H9 (cell line): ENCODE measurements around the gene OPTN. TPM values are rescaled to one million over a fixed set of nuclear protein-coding genes. Genes with fewer than 3 reads are reported as not detected.

Experiments
- DNase-seq: peaks from one replicate; pipeline ENCODE4 v3.0.0-alpha.2; 2017
- H2AFZ ChIP-seq: one replicate; pipeline ENCODE4 v1.6.1; 2013; ENCODE audit warnings: mild to moderate bottlenecking, low read length, control low read depth, moderate library complexity
- H2AK5ac ChIP-seq: 2 replicates; pipeline ENCODE4 v1.6.1; 2013; ENCODE audit warnings: low read length, control low read depth, mixed read lengths; ENCODE audit not compliant: insufficient read length
- H2BK120ac ChIP-seq: one replicate; pipeline ENCODE4 v1.6.1; 2013; ENCODE audit warnings: low read depth, mild to moderate bottlenecking, low read length, control low read depth, inconsistent platforms; ENCODE audit not compliant: poor library complexity, severe bottlenecking
- H2BK12ac ChIP-seq: 2 replicates; pipeline ENCODE4 v1.6.1; 2013; ENCODE audit warnings: low read length, control low read depth, mixed read lengths, low read depth; ENCODE audit not compliant: insufficient read length
- H2BK15ac ChIP-seq: 2 replicates; pipeline ENCODE4 v1.6.1; 2013; ENCODE audit warnings: low read depth, low read length, control low read depth
- H2BK20ac ChIP-seq: one replicate; pipeline ENCODE4 v1.6.1; 2013; ENCODE audit warnings: low read depth, mild to moderate bottlenecking, low read length, control low read depth, inconsistent platforms; ENCODE audit not compliant: poor library complexity, severe bottlenecking
- H2BK5ac ChIP-seq: 2 replicates; pipeline ENCODE4 v1.6.1; 2013; ENCODE audit warnings: low read length, control low read depth, mixed read lengths; ENCODE audit not compliant: insufficient read length
- H3K14ac ChIP-seq: 2 replicates; pipeline ENCODE4 v1.6.1; 2013; ENCODE audit warnings: low read length, control low read depth; ENCODE audit not compliant: insufficient read depth
- H3K18ac ChIP-seq: 2 replicates; pipeline ENCODE4 v1.6.1; 2013; ENCODE audit warnings: low read depth, mild to moderate bottlenecking, mixed read lengths, low read length, control low read depth; ENCODE audit not compliant: insufficient read length
- H3K23ac ChIP-seq: 2 replicates; pipeline ENCODE4 v1.6.1; 2013; ENCODE audit warnings: low read length, control low read depth, mixed read lengths, low read depth; ENCODE audit not compliant: insufficient read length
- H3K23me2 ChIP-seq: 2 replicates; pipeline ENCODE4 v1.6.1; 2013; ENCODE audit warnings: low read depth, mild to moderate bottlenecking, mixed read lengths, low read length, control low read depth; ENCODE audit not compliant: insufficient read length, poor library complexity, severe bottlenecking
- H3K27ac ChIP-seq: 2 replicates; pipeline ENCODE4 v1.5.1; 2013; ENCODE audit warnings: low read length, control low read depth, mixed read lengths, low read depth; ENCODE audit not compliant: insufficient read length
- H3K27me3 ChIP-seq: 2 replicates; pipeline ENCODE4 v1.6.1; 2013; ENCODE audit warnings: low read length, control low read depth, inconsistent platforms; ENCODE audit not compliant: insufficient read depth
- H3K4ac ChIP-seq: 2 replicates; pipeline ENCODE4 v1.6.1; 2013; ENCODE audit warnings: low read depth, mild to moderate bottlenecking, control low read depth, inconsistent platforms, low read length, moderate library complexity
- H3K4me1 ChIP-seq: 2 replicates; pipeline ENCODE4 v1.6.1; 2013; ENCODE audit warnings: low read length, control low read depth, inconsistent platforms; ENCODE audit not compliant: insufficient read depth
- H3K4me2 ChIP-seq: 2 replicates; pipeline ENCODE4 v1.6.1; 2013; ENCODE audit warnings: low read length, control low read depth, mixed read lengths; ENCODE audit not compliant: insufficient read length, insufficient read depth
- H3K56ac ChIP-seq: 2 replicates; pipeline ENCODE4 v1.6.1; 2013; ENCODE audit warnings: low read depth, mild to moderate bottlenecking, mixed read lengths, low read length, control low read depth; ENCODE audit not compliant: insufficient read length
- H3K79me1 ChIP-seq: 2 replicates; pipeline ENCODE4 v1.6.1; 2013; ENCODE audit warnings: low read depth, mild to moderate bottlenecking, moderate library complexity, low read length, control low read depth, inconsistent platforms; ENCODE audit not compliant: insufficient read depth, poor library complexity, severe bottlenecking
- H3K79me2 ChIP-seq: 2 replicates; pipeline ENCODE4 v1.6.1; 2013; ENCODE audit warnings: low read length, control low read depth, inconsistent platforms; ENCODE audit not compliant: insufficient read depth
- H3K9ac ChIP-seq: 2 replicates; pipeline ENCODE4 v1.6.1; 2013; ENCODE audit warnings: low read length, control low read depth, mixed read lengths; ENCODE audit not compliant: insufficient read length; ENCODE audit errors: extremely low read depth
- H3K9me3 ChIP-seq: one replicate; pipeline ENCODE4 v1.6.1; 2013; ENCODE audit warnings: low read depth, low read length, inconsistent platforms; ENCODE audit not compliant: control insufficient read depth
- H3T11ph ChIP-seq: one replicate; pipeline ENCODE4 v1.6.1; 2013; ENCODE audit warnings: mild to moderate bottlenecking, low read length, control low read depth, inconsistent platforms
- H4K20me1 ChIP-seq: one replicate; pipeline ENCODE4 v1.6.1; 2013; ENCODE audit not compliant: control insufficient read depth, insufficient read length, insufficient read depth
- H4K5ac ChIP-seq: 2 replicates; pipeline ENCODE4 v1.6.1; 2013; ENCODE audit warnings: low read depth, mild to moderate bottlenecking, mixed read lengths, low read length, control low read depth; ENCODE audit not compliant: insufficient read length
- H4K8ac ChIP-seq: replicated peaks from 2 replicates; pipeline ENCODE4 v1.6.1; 2013; ENCODE audit warnings: low read length, control low read depth, mixed read lengths, low read depth; ENCODE audit not compliant: insufficient read length
- H4K91ac ChIP-seq: 2 replicates; pipeline ENCODE4 v1.6.1; 2013; ENCODE audit warnings: low read depth, mild to moderate bottlenecking, moderate library complexity, mixed read lengths, low read length, control low read depth; ENCODE audit not compliant: insufficient read length
- H3K27ac Mint-ChIP-seq, 3 experiments: 2 replicates in 2 of 3; 3 replicates in 1 of 3; pipeline ENCODE4 v1.8.0; 2020 to 2021; ENCODE audit warnings: mixed read lengths in 3 of 3, mild to moderate bottlenecking in 1 of 3, moderate library complexity in 1 of 3
- H3K27me3 Mint-ChIP-seq: 2 replicates; pipeline ENCODE4 v1.8.0; 2021; ENCODE audit warnings: low read depth, mild to moderate bottlenecking, moderate library complexity, mixed read lengths
- H3K36me3 Mint-ChIP-seq, 3 experiments: 2 replicates in 2 of 3; 3 replicates in 1 of 3; pipeline ENCODE4 v1.8.0; 2020 to 2021; ENCODE audit warnings: low read depth in 3 of 3, mixed read lengths in 3 of 3; ENCODE audit not compliant: insufficient read depth in 1 of 3
- H3K4me1 Mint-ChIP-seq, 2 experiments: 2 replicates each; pipeline ENCODE4 v1.8.0; 2020; ENCODE audit warnings: mixed read lengths in 2 of 2
- H3K4me3 Mint-ChIP-seq, 2 experiments: 2 replicates in 1 of 2; 3 replicates in 1 of 2; pipeline ENCODE4 v1.8.0; 2020 to 2021; ENCODE audit warnings: mild to moderate bottlenecking in 2 of 2, mixed read lengths in 2 of 2, moderate library complexity in 1 of 2
- H3K9me3 Mint-ChIP-seq, 2 experiments: 2 replicates in 1 of 2; 3 replicates in 1 of 2; pipeline ENCODE4 v1.8.0; 2020; ENCODE audit warnings: mild to moderate bottlenecking in 2 of 2, mixed read lengths in 2 of 2, moderate library complexity in 1 of 2
- WGBS: extraction: QIAGEN DNeasy Blood & Tissue Kit; methylation state at CpG from one replicate; pipeline ENCODE4 v1.1.7; 2013; ENCODE audit warnings: missing lambda C conversion rate, low lambda C conversion rate, mixed read lengths; ENCODE audit not compliant: insufficient read length; ENCODE audit errors: extremely low coverage; 5-methylcytosine and 5-hydroxymethylcytosine counted together
- total RNA-seq: library from RNA; stranded (reverse); gene quantifications from 2 replicates; pipeline ENCODE4 v1.2.1, GENCODE V29; 2021
- TF ChIP-seq, protein P1 (sequence below): fragments of 200-600 bp; sonication (generic); conservative IDR thresholded peaks from 3 replicates; pipeline ENCODE4 v1.8.0; 2021; ENCODE audit warnings: antibody characterized with exemption, mild to moderate bottlenecking

The OPTN gene
- total RNA-seq, 1 experiment from 2014 or later, result 16.1 TPM

DNA sequence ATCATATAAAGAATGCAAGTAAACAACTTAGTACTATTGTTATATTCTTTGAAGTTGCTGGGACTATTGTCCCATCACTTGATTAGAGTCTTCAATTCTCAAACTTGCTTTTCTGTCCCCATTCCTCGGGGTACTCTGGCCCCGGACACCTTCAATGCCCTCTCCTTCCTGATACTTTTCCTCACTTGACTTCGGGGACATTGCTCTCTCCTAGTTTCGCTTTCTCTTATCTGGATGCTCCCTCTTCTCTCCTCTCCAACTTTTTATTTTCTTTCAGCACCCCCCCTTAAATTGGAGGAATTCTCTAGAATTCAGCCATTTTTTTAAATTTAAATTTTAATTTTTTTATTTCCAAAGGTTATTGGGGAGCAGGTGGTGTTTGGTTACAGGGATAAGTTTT lies 10.6 kb upstream of the OPTN start:
- no peak overlapping the region for H3K27ac Mint-ChIP-seq
- H2AK5ac ChIP-seq, result no peak overlapping the region
- H2AFZ ChIP-seq, result no peak overlapping the region
- no peaks in the 10 kb centered on the region; the same call in 1 of the 2 replicates for H3K4me1 ChIP-seq
- H2BK20ac ChIP-seq, result no peak overlapping the region
- H4K5ac ChIP-seq, result no peak overlapping the region
- peaks cover 14% of the 10 kb centered on the region for H3K9me3 ChIP-seq
- DNase-seq, result no peak
- H3K79me1 ChIP-seq, result no peaks in the 10 kb centered on the region
- no peak overlapping the region for H3K18ac ChIP-seq
- H3K4me1 Mint-ChIP-seq, result peaks cover 0 to 7% of the 10 kb centered on the region in 2 experiments; a peak in 2 of 4 replicates
- H3K23ac ChIP-seq, result no peak overlapping the region
- no peak overlapping the region for H2BK12ac ChIP-seq
- WGBS, result no CpG with 5 or more reads among the region's 4 CpGs
- H3K27ac ChIP-seq, result no peak overlapping the region
- H3K36me3 Mint-ChIP-seq, result peaks cover 12 to 21% (median 17%) of the 10 kb centered on the region in 3 experiments
- no peaks in the 10 kb centered on the region for H3K23me2 ChIP-seq
- no peaks in the 10 kb centered on the region; the same call in 1 of the 2 replicates for H3K27me3 Mint-ChIP-seq
- H3K4me2 ChIP-seq, result no peak overlapping the region
- peaks cover 19 to 25% of the 10 kb centered on the region in 2 experiments for H3K9me3 Mint-ChIP-seq
- H3K14ac ChIP-seq, result no peak overlapping the region
- no peak overlapping the region for H3T11ph ChIP-seq
- H3K56ac ChIP-seq, result no peak overlapping the region
- H4K91ac ChIP-seq, result no peak overlapping the region
- no peak overlapping the region for H2BK120ac ChIP-seq
- H3K79me2 ChIP-seq, result no peaks in the 10 kb centered on the region
- no peak overlapping the region for H3K9ac ChIP-seq
- TF ChIP-seq, protein P1, sequence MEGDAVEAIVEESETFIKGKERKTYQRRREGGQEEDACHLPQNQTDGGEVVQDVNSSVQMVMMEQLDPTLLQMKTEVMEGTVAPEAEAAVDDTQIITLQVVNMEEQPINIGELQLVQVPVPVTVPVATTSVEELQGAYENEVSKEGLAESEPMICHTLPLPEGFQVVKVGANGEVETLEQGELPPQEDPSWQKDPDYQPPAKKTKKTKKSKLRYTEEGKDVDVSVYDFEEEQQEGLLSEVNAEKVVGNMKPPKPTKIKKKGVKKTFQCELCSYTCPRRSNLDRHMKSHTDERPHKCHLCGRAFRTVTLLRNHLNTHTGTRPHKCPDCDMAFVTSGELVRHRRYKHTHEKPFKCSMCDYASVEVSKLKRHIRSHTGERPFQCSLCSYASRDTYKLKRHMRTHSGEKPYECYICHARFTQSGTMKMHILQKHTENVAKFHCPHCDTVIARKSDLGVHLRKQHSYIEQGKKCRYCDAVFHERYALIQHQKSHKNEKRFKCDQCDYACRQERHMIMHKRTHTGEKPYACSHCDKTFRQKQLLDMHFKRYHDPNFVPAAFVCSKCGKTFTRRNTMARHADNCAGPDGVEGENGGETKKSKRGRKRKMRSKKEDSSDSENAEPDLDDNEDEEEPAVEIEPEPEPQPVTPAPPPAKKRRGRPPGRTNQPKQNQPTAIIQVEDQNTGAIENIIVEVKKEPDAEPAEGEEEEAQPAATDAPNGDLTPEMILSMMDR, result no peak
- no peak overlapping the region for H4K8ac ChIP-seq
- H3K27me3 ChIP-seq, result no peaks in the 10 kb centered on the region
- H3K4me3 Mint-ChIP-seq, result no peak overlapping the region
- no peaks in the 10 kb centered on the region for H4K20me1 ChIP-seq
- no peak overlapping the region for H2BK5ac ChIP-seq
- H3K4ac ChIP-seq, result no peak overlapping the region
- no peak overlapping the region for H2BK15ac ChIP-seq
